Bronchial epithelial cell (primary cell): Measurements from ENCODE around the gene SPPL2C. TPM values are rescaled to one million over a fixed set of nuclear protein-coding genes. Genes with fewer than 3 reads are reported as not detected.

Source experiments
- DNase-seq: peaks from one replicate; pipeline ENCODE4 v3.0.0-alpha.2; 2010; ENCODE audit warnings: low read depth
- FAIRE-seq: peaks from 2 replicates; lab custom pipeline; 2011; peaks lifted over from hg19 to GRCh38; lab: Jason Lieb, UNC
- H3K27me3 ChIP-seq: 2 replicates; pipeline ENCODE4 v1.5.1; 2011; ENCODE audit warnings: low read length; ENCODE audit not compliant: control insufficient read depth, insufficient read depth
- H3K36me3 ChIP-seq: 2 replicates; pipeline ENCODE4 v1.5.1; 2011; ENCODE audit warnings: low read length; ENCODE audit not compliant: control insufficient read depth, insufficient read depth
- H3K4me3 ChIP-seq: 2 replicates; pipeline ENCODE4 v1.5.1; 2011; ENCODE audit warnings: mild to moderate bottlenecking, low read depth, low read length, control low read depth
- CTCF ChIP-seq: IDR thresholded peaks from 2 replicates; pipeline ENCODE4 v1.5.1; 2011; ENCODE audit warnings: mild to moderate bottlenecking, moderate library complexity, low read length, control low read depth, inconsistent platforms; ENCODE audit not compliant: insufficient read depth, severe bottlenecking
- total RNA-seq: library from RNA; depleted of rRNA; stranded (reverse); fragments of >200 nt; gene quantifications from 2 replicates; pipeline ENCODE4 v1.2.1, GENCODE V29; 2014

SPPL2C gene
- total RNA-seq, 1 donor from 2014 or later: not detected

- TF ChIP-seq CTCF: no peak
- Histone ChIP-seq H3K36me3 (no peaks in the 10 kb centered on the region), H3K27me3 (peaks cover 3% of the 10 kb centered on the region), H3K4me3 (no peak overlapping the region)
- FAIRE-seq: no peak
- no peak for DNase-seq
Observed at GRCh38 chr17:45843722-45844121, 959 bp upstream of the SPPL2C start.

GRCh38 chr17:45845376-45846185, 900 bp downstream of the SPPL2C start:
- FAIRE-seq (no peak), DNase-seq (no peak)
- H3K4me3 ChIP-seq: no peak overlapping the region
- no peak for TF ChIP-seq CTCF
- H3K36me3 ChIP-seq: no peaks in the 10 kb centered on the region
- peaks cover 5% of the 10 kb centered on the region for H3K27me3 ChIP-seq

GRCh38 chr17:45846223-45846622, 1.5 kb downstream of the SPPL2C start:
- H3K36me3 ChIP-seq: no peaks in the 10 kb centered on the region
- FAIRE-seq (no peak), DNase-seq (no peak)
- TF ChIP-seq CTCF: no peak
- H3K27me3 ChIP-seq: peaks cover 5% of the 10 kb centered on the region
- H3K4me3 ChIP-seq: no peak overlapping the region

GRCh38 chr17:45846646-45847045, 2.0 kb downstream of the SPPL2C start:
- H3K36me3 ChIP-seq: no peaks in the 10 kb centered on the region
- no peak overlapping the region for H3K4me3 ChIP-seq
- DNase-seq (no peak), FAIRE-seq (no peak)
- peaks cover 5% of the 10 kb centered on the region for H3K27me3 ChIP-seq
- no peak for TF ChIP-seq CTCF

GRCh38 chr17:45847101-45847500, 2.4 kb downstream of the SPPL2C start:
- H3K36me3 ChIP-seq: no peaks in the 10 kb centered on the region
- no peak for TF ChIP-seq CTCF
- H3K27me3 ChIP-seq: peaks cover 6% of the 10 kb centered on the region
- FAIRE-seq: no peak
- DNase-seq: no peak
- H3K4me3 ChIP-seq: no peak overlapping the region
